GM12891 (cell line): ENCODE results near the gene FOXO1.

Source experiments
- POLR2A ChIP-seq: IDR thresholded peaks from 2 replicates; pipeline ENCODE4 v1.6.1; 2011; ENCODE audit warnings: low read depth, low read length, control low read depth
- POU2F2 ChIP-seq: IDR thresholded peaks from 2 replicates; pipeline ENCODE4 v1.6.1; 2011; ENCODE audit warnings: low read depth, mild to moderate bottlenecking, control low read depth, low read length, moderate library complexity
- TAF1 ChIP-seq: IDR thresholded peaks from 2 replicates; pipeline ENCODE4 v1.6.1; 2011; ENCODE audit warnings: low read depth, low read length, control low read depth

- no peak for TF ChIP-seq POLR2A
- TF ChIP-seq TAF1: no peak
- TF ChIP-seq POU2F2: no peak
Observed at GRCh38 chr13:40651866-40652587, 14.4 kb downstream of the FOXO1 start.
